Activated CD4-positive, alpha-beta T cell treated with anti-CD3 and anti-CD28 coated beads for 36 hours (primary cell): ENCODE measurements around the gene SLIT1. TPM values are rescaled to one million over a fixed set of nuclear protein-coding genes. Genes with fewer than 3 reads are reported as not detected.

Source experiments
- ATAC-seq: fragments of 200-7000 bp; cut with Tn5 transposase; one replicate; pipeline ENCODE4 v1.10.0; 2021; ENCODE audit warnings: mild to moderate bottlenecking, moderate library complexity
- CTCF ChIA-PET: fragments of 350-600 bp; sonication (Branson Sonifier 250); formaldehyde crosslinking; loops from one replicate; lab custom pipeline; 2021; ENCODE audit warnings: antibody characterized with exemption; lab: Charles Lee
- POLR2A ChIA-PET: fragments of 350-600 bp; sonication (Branson Sonifier 250); formaldehyde crosslinking; loops from one replicate; lab custom pipeline; 2021; ENCODE audit warnings: antibody characterized with exemption, inconsistent platforms; lab: Charles Lee
- DNase-seq: peaks from one replicate; pipeline ENCODE4 v3.0.0-alpha.2; 2020
- H3K27ac Mint-ChIP-seq: one replicate; pipeline ENCODE4 v1.8.0; 2021; ENCODE audit warnings: mixed read lengths
- H3K27me3 Mint-ChIP-seq: one replicate; pipeline ENCODE4 v1.8.0; 2021; ENCODE audit warnings: mixed read lengths
- H3K36me3 Mint-ChIP-seq: one replicate; pipeline ENCODE4 v1.8.0; 2021; ENCODE audit warnings: low read depth, mixed read lengths
- H3K4me1 Mint-ChIP-seq: one replicate; pipeline ENCODE4 v1.8.0; 2021; ENCODE audit warnings: mixed read lengths
- H3K4me3 Mint-ChIP-seq: one replicate; pipeline ENCODE4 v1.8.0; 2021; ENCODE audit warnings: mild to moderate bottlenecking, moderate library complexity, mixed read lengths
- H3K9me3 Mint-ChIP-seq: one replicate; pipeline ENCODE4 v1.8.0; 2021; ENCODE audit warnings: low read depth, mixed read lengths
- intact Hi-C, 2 experiments: fragments of 100-400 bp; cut with DNase I in 1 of 2; cut with micrococcal nuclease in 1 of 2; formaldehyde crosslinking; loops; one replicate each; pipeline versions ENCODE4 v1.14.2 to v1.15.1; 2022 to 2024; cut with DNase I, micrococcal nuclease
- total RNA-seq, 2 experiments: library from RNA; stranded (reverse); gene quantifications; one replicate each; pipeline ENCODE4 v1.2.3, GENCODE V29; 2021

SLIT1 gene
- 1 to 10 TPM in 1 of 2 experiments, under 1 TPM in 1; 0.94 to 1.4 TPM for total RNA-seq

DNA sequence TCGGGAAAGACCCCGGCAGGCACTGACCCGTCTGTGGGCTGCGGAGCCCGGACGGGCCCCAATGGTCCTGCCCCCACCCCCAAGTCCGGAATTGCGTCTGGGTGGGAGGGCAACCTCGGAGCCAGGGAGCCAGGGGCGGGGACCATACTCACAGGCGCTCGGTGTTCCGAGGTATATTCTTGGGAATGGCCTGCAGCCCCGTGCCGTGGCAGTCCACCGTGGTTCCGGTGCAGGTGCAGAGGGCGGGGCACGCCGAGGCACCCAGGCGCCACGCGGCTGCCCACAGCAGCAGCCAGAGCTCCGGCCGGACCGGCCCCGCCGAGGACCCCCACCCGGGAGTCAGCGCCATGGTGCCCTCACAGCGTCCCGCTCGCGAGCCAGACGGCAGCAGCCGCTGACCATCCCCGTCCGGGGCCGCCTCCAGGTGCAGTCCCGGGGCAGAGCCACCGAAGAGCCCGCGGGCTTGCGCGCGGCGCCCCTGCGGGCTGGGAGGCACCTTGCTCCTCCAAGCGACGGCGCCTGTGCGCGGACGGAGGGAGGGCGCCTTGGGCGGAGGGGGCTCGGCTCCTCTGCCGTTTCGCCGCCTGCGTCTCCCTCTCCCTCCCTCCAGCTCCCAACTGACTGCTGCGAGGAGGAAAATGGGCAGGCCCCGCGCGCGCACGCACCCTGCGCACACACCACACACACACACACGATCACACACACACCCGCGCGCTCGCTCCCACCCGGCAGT, at the start of gene SLIT1:
Gene SLIT1 (minus strand): TSS at position 634 of the 733 bp plus-strand sequence. CDS start 285 bp downstream, at position 349.
- Mint-ChIP-seq H3K4me1 (peaks cover 8% of the 10 kb centered on the region), H3K4me3 (peak within 1 kb of the TSS; percentile 24), H3K27me3 (peaks cover 40% of the 10 kb centered on the region), H3K9me3 (no peaks in the 10 kb centered on the region), H3K36me3 (no peaks in the 10 kb centered on the region), H3K27ac (no peak within 1 kb of the TSS)
- CTCF ChIA-PET = interaction anchor here (7.2 kb wide), 1 partner anchor 10 kb away, joined by 39 read pairs; no protein-coding TSS in a partner anchor
- intact Hi-C loops = no loop called here
- POLR2A ChIA-PET = no interaction called here
- DNase-seq = peak; percentile 30
- peak; percentile 57 for ATAC-seq

DNA sequence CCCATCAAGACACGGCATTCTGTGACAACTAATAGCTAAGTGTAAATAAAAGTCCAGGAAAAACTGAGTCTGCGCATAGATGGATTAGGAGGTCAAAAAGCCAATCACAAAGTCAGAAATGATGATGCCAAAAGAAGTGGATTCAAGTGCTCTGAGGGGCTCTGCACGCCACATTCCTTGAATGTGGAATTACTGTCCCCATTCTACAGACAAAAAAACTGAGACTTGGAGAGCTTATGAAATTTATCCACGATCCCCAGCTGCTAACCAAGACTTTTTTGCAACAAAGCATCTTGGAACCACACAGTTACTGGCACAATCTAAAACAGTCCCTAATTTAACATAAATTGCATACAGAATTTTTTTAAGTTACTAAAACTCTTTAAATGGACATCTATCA, 49.6 kb upstream of the SLIT1 start:
- POLR2A ChIA-PET = no interaction called here
- no peak overlapping the region for H3K4me3 Mint-ChIP-seq
- intact Hi-C loops = loop anchor here in 1 of 2 experiments (2.0 kb wide), 1 partner anchor 163 kb away; no protein-coding TSS in a partner anchor
- CTCF ChIA-PET = interaction anchor here (0.7 to 4.3 kb wide), 13 partner anchors 8 to 198 kb away, joined by 3 to 33 read pairs (median 5); no protein-coding TSS in a partner anchor
- H3K27me3 Mint-ChIP-seq = no peaks in the 10 kb centered on the region
- no peaks in the 10 kb centered on the region for H3K9me3 Mint-ChIP-seq
- H3K27ac Mint-ChIP-seq = no peak overlapping the region
- no peak for DNase-seq
- no peak for ATAC-seq
- peaks cover 8% of the 10 kb centered on the region for H3K4me1 Mint-ChIP-seq
- H3K36me3 Mint-ChIP-seq = peaks cover 12% of the 10 kb centered on the region

DNA sequence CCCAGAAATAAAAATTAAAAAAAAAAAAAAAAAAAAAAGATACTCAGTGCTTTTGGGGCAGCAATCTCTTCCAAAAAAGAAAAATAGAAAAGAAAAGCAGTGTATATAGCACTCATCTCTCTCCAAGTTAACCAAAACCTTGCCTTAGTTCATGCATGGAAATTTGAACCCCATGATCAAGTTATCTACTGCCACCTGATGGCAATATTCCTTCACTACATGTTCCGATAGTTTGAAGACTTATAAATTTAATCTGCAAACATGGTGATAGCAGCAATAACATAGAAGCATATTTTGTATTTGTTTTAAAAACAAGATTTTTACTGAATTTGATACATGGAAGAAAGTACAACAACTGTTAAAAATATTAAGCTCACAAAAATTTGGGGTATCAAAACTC, 48.6 kb upstream of the SLIT1 start:
- ATAC-seq (no peak), DNase-seq (no peak)
- Mint-ChIP-seq H3K36me3 (peaks cover 17% of the 10 kb centered on the region), H3K27ac (no peak overlapping the region), H3K9me3 (no peaks in the 10 kb centered on the region), H3K4me1 (peaks cover 17% of the 10 kb centered on the region), H3K27me3 (no peaks in the 10 kb centered on the region), H3K4me3 (no peak overlapping the region)
- POLR2A ChIA-PET = interaction anchor here (0.6 kb wide), 1 partner anchor 578 kb away, joined by 4 read pairs; no protein-coding TSS in a partner anchor
- intact Hi-C loops = loop anchor here (1.0 to 2.0 kb wide), 3 partner anchors 38 to 162 kb away; no protein-coding TSS in a partner anchor
- CTCF ChIA-PET = interaction anchor here (0.6 to 4.3 kb wide), 17 partner anchors 9 to 1116 kb away, joined by 3 to 33 read pairs (median 6); no protein-coding TSS in a partner anchor

DNA sequence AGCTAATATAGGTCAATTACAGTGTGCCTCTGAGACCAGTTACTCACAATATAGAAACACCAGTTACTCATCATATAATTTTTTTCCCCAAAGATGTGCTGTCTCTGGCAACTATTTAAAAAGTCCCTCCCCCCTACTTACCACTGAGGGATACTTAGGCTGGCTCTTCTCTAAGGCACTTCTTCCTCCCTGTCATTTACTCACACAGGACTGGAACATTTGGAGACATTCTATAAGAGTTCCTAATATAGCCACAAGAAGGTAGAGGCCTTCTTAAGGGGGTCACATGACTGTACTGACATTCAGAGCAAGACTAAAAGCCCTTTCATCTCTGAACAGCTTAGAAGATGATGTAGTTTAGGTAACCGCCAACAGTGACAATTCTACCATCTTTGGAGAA, 44.4 kb upstream of the SLIT1 start:
- Mint-ChIP-seq H3K36me3 (peaks cover 42% of the 10 kb centered on the region), H3K4me3 (no peak overlapping the region), H3K4me1 (peaks cover 19% of the 10 kb centered on the region), H3K27ac (peak overlapping the region; percentile 67), H3K9me3 (no peaks in the 10 kb centered on the region), H3K27me3 (no peaks in the 10 kb centered on the region)
- ATAC-seq (peak; percentile 85), DNase-seq (no peak)
- intact Hi-C loops = no loop called here
- POLR2A ChIA-PET = interaction anchor here (1.9 kb wide), 1 partner anchor 12 kb away, joined by 8 read pairs; no protein-coding TSS in a partner anchor
- CTCF ChIA-PET = interaction anchor here (0.6 to 2.6 kb wide), 6 partner anchors 12 to 157 kb away, joined by 3 to 21 read pairs (median 6); no protein-coding TSS in a partner anchor

DNA sequence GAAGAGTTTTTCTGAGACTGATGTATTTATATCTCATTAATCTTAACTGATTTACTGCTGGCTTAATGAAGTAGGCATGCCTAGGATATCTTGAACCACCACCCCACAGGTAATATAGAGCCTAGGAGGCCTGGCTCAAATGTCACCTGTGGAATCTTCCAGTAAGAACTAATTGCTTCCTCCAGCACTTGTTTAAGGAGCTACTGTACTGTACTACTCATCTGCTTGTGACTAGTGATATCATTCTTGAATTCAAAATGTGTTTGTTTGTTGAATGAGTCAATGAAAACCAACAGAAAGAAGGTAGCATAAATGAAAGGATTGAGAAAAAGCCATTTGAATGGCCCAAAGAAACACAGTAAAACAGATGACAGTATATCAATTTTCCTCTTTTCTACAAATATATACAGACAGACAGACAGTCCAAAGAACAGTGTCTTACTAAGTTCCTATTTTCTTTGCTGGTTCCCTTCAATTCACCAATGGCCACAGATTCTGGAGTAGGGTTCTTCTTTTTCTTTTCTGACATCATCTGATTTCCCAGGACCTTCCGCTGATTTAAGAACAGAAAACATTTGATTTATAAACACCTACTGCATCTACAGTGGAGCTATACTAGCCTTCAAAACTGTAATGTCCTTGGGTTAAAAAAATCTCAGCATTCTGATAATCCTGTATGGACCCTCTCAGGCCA, 43.7 kb upstream of the SLIT1 start:
- intact Hi-C loops = no loop called here
- peak; percentile 11 for ATAC-seq
- Mint-ChIP-seq H3K36me3 (peaks cover 45% of the 10 kb centered on the region), H3K4me1 (peaks cover 26% of the 10 kb centered on the region), H3K4me3 (no peak overlapping the region), H3K27ac (peak overlapping the region; percentile 49), H3K27me3 (no peaks in the 10 kb centered on the region), H3K9me3 (no peaks in the 10 kb centered on the region)
- ChIA-PET POLR2A (interaction anchor here (1.9 kb wide), 1 partner anchor 11 kb away, joined by 8 read pairs; no protein-coding TSS in a partner anchor), CTCF (interaction anchor here (0.6 to 2.6 kb wide), 6 partner anchors 11 to 157 kb away, joined by 3 to 21 read pairs (median 6); no protein-coding TSS in a partner anchor)
- DNase-seq = no peak

DNA sequence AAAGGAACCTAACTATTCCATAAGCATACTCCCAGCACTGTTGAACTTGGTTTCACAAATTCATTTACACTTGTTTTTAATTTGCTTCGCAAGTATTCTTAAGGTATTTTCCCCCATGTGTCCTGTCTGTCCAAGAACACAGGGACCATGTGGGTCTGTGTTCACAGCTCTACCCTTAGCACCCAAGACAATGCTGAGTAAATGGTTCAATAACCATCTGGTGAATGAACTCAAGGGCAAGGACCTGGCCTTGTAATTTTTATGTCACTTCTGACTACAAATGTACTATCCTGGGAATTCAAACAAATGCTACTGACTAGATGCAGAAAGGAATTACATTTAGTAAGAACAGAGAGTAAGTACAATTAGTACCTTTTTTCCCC, 43.0 kb upstream of the SLIT1 start:
- ATAC-seq (no peak), DNase-seq (no peak)
- Mint-ChIP-seq H3K27me3 (no peaks in the 10 kb centered on the region), H3K9me3 (no peaks in the 10 kb centered on the region), H3K4me3 (no peak overlapping the region), H3K27ac (no peak overlapping the region), H3K4me1 (peaks cover 28% of the 10 kb centered on the region), H3K36me3 (peaks cover 43% of the 10 kb centered on the region)
- POLR2A ChIA-PET = no interaction called here
- intact Hi-C loops = no loop called here
- CTCF ChIA-PET = interaction anchor here (0.6 to 1.9 kb wide), 3 partner anchors 8 to 18 kb away, joined by 3 to 5 read pairs (median 4); no protein-coding TSS in a partner anchor

DNA sequence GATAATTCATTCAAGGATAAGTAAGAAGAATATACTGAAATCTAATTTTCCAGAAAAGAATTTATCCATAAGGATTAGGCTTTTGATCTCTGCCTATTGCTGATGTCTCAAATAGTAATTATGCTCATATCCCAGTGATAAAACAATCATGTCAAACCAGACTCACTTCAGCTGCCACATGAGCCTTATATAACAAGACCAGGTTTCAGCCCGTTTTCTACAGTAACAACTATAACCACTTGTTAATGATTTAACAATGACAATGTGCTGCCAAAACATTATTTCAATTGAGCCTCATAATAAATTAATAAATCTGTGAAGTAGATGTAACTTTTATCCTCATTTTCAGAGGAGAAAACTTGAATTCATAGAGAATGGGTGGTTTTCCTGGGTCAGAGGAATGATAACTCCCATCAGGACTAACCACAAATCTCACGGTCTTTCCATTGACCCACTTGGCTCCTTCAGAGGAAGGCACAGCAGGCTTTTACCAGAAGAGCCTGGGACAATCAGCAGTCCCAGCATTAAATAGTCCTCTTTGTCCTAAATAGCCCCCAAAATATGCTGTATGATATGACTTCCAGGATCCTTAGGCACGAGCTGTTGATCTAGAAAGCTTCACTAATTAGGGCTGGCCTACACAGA, 42.5 kb upstream of the SLIT1 start:
- Mint-ChIP-seq H3K4me1 (peaks cover 28% of the 10 kb centered on the region), H3K36me3 (peaks cover 43% of the 10 kb centered on the region), H3K27ac (no peak overlapping the region), H3K27me3 (no peaks in the 10 kb centered on the region), H3K9me3 (no peaks in the 10 kb centered on the region), H3K4me3 (no peak overlapping the region)
- POLR2A ChIA-PET = no interaction called here
- DNase-seq = no peak
- no peak for ATAC-seq
- intact Hi-C loops = no loop called here
- CTCF ChIA-PET = interaction anchor here (0.6 to 1.9 kb wide), 6 partner anchors 9 to 193 kb away, joined by 3 to 5 read pairs (median 3); no protein-coding TSS in a partner anchor

DNA sequence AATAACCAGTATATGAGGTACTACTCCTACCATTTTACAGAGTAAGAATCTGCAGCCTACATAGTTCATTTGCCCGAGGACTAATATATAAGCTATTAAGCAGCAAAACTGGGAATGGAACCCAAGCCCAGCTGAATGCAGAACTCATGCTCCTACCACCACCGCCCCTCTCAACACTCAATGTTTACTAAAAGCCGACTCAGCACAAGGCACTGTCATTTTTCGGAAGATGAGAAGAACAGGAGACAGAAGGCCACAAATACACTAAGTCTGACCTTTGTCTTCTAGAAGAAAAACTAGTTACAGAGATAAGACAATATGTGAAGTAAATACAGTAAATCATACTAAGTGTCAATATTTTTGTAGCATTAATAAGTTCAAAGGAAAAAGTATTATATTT, 40.6 kb upstream of the SLIT1 start:
- Mint-ChIP-seq H3K27me3 (no peaks in the 10 kb centered on the region), H3K27ac (no peak overlapping the region), H3K9me3 (no peaks in the 10 kb centered on the region), H3K36me3 (peaks cover 38% of the 10 kb centered on the region), H3K4me1 (peaks cover 27% of the 10 kb centered on the region), H3K4me3 (no peak overlapping the region)
- DNase-seq = no peak
- CTCF ChIA-PET = interaction anchor here (0.6 to 2.8 kb wide), 7 partner anchors 7 to 154 kb away, joined by 3 to 13 read pairs (median 4); no protein-coding TSS in a partner anchor
- ATAC-seq = no peak
- intact Hi-C loops = no loop called here
- POLR2A ChIA-PET = interaction anchor here (0.5 kb wide), 1 partner anchor 271 kb away, joined by 3 read pairs; no protein-coding TSS in a partner anchor

DNA sequence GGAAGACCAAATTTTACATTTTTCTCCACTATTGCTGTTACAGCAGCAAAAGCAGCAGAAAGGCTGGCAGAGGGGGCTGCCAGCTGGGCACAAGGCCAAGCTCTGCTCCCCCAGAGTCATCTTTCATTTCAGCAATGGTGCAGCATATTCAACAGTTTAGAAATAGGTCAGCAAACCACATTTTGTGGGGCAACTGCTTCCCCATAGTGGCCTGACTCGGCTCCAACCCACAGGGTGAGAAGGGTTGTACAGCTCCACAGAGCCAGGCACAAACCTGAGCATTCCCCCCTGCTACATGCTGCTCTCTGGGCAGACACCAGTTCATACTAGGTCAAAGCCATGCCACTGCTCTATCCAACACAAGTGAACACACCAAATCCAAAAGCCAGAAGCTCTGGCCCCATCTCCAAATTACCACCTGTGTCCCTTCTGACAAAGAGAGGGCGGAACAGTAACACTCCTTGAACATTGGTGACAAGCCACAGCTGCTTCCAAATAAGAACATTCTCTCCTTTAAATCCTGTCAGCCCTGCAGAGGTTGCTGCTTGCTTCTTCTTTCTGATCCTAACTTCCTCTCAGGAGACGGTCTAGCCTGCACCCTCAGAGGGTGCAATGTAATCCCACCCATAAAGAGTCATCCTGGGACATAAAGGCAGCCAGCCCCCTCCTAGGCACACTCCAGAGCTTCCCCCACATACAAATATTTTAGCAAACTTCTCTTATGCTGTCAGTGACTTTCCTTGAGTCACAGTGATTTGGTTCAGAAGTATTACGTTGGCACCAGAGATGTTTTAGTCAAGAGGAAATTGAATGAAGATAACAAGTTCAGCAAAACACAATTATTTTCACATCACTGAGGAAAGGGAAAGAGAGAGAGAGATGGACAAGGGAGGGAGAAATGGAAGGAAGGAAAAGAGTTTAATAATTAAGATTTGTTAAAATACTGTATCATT, 39.0 kb upstream of the SLIT1 start:
- H3K4me1 Mint-ChIP-seq = peaks cover 16% of the 10 kb centered on the region
- POLR2A ChIA-PET = no interaction called here
- CTCF ChIA-PET = interaction anchor here (0.7 to 2.8 kb wide), 7 partner anchors 9 to 199 kb away, joined by 3 to 13 read pairs (median 5); no protein-coding TSS in a partner anchor
- intact Hi-C loops = no loop called here
- H3K36me3 Mint-ChIP-seq = peaks cover 37% of the 10 kb centered on the region
- ATAC-seq (peak; percentile 63), DNase-seq (peak; percentile 18)
- no peaks in the 10 kb centered on the region for H3K27me3 Mint-ChIP-seq
- no peak overlapping the region for H3K4me3 Mint-ChIP-seq
- no peak overlapping the region for H3K27ac Mint-ChIP-seq
- H3K9me3 Mint-ChIP-seq = no peaks in the 10 kb centered on the region
